Cardiac muscle cell (in vitro differentiated cells and primary cell): ENCODE results near the gene CX3CR1. TPM values are rescaled to one million over a fixed set of nuclear protein-coding genes. Genes with fewer than 3 reads are reported as not detected.
"Not testable (repeated sequence)": the region's sequence is repeated elsewhere in the genome, so short reads cannot be mapped to it uniquely, and the experiment has no call there.

Experiments used
- DNase-seq, 2 donors: peaks; one replicate each; pipeline versions ENCODE4 v3.0.0 to v3.0.0-alpha.2; 2010 to 2017; ENCODE audit warnings: low read depth in 1 of 2, low spot score in 1 of 2
- H3K27ac ChIP-seq: fragments of 200-600 bp; sonication (generic); 2 replicates; pipeline ENCODE4 v1.5.1; 2016
- H3K27me3 ChIP-seq: fragments of 200-600 bp; sonication (generic); 2 replicates; pipeline ENCODE4 v1.6.0; 2016; ENCODE audit warnings: control low read depth
- H3K36me3 ChIP-seq: fragments of 200-600 bp; sonication (generic); 2 replicates; pipeline ENCODE4 v1.5.1; 2016; ENCODE audit warnings: control low read depth
- H3K4me1 ChIP-seq: fragments of 200-600 bp; sonication (generic); 2 replicates; pipeline ENCODE4 v1.8.1; 2017; ENCODE audit warnings: low read depth, mild to moderate bottlenecking, mixed run types
- H3K4me3 ChIP-seq: fragments of 200-600 bp; sonication (generic); 2 replicates; pipeline ENCODE4 v1.5.1; 2016; ENCODE audit warnings: mild to moderate bottlenecking
- H3K9me3 ChIP-seq: fragments of 200-600 bp; sonication (generic); 2 replicates; pipeline ENCODE4 v1.5.1; 2017; ENCODE audit warnings: low read depth, mild to moderate bottlenecking, control low read depth
- CTCF ChIP-seq: IDR thresholded peaks from 2 replicates; pipeline ENCODE4 v1.5.1; 2012; ENCODE audit warnings: low read depth, mild to moderate bottlenecking, low read length
- polyA plus RNA-seq: library from polyadenylated mRNA; unstranded; fragments of >200 nt; fragmentation: Nextera tagmentation; extraction: Ambion mirVana; gene quantifications from 2 replicates; pipeline ENCODE4 v1.2.1, GENCODE V29; 2016
- total RNA-seq: library from RNA; depleted of rRNA; stranded (reverse); fragments of >200 nt; gene quantifications from 2 replicates; pipeline ENCODE4 v1.2.3, GENCODE V29; 2016

CX3CR1 gene
- total and polyA plus RNA-seq, 2 experiments from 2014 or later = 0.48 to 2.6 TPM

DNA sequence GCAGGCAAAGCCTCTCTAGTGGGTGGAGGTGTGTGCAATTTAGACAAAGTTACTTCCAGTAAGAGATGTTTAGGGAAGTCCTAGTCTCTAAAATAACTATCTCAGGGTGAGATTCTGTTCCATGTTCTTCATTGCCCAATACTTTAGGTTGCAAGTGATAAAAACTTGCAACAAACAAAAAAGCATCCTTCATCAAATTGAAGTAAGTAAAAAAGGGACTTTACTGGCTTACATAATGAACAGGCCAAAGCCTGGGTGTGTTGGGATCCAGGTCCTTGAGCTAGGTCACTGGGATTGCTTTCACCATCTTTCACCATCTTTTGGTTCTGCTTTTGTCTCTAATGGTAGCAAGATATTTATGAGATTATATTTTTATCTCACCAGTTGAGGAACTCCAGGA is 38.3 kb downstream of the CX3CR1 start:
- Histone ChIP-seq H3K36me3 (no peaks in the 10 kb centered on the region), H3K27me3 (no peaks in the 10 kb centered on the region), H3K4me1 (peaks cover 4% of the 10 kb centered on the region), H3K27ac (no peak overlapping the region), H3K4me3 (no peak overlapping the region), H3K9me3 (no peaks in the 10 kb centered on the region)
- no peak for DNase-seq
- no peak for TF ChIP-seq CTCF

GRCh38 chr3:39237027-39237426 is 42.8 kb downstream of the CX3CR1 start:
- TF ChIP-seq CTCF = no peak
- H3K4me1 ChIP-seq = peaks cover 37% of the 10 kb centered on the region
- no peaks in the 10 kb centered on the region for H3K9me3 ChIP-seq
- H3K4me3 ChIP-seq = no peak overlapping the region
- no peak for DNase-seq
- H3K36me3 ChIP-seq = no peaks in the 10 kb centered on the region
- H3K27ac ChIP-seq = no peak overlapping the region
- no peaks in the 10 kb centered on the region for H3K27me3 ChIP-seq

DNA sequence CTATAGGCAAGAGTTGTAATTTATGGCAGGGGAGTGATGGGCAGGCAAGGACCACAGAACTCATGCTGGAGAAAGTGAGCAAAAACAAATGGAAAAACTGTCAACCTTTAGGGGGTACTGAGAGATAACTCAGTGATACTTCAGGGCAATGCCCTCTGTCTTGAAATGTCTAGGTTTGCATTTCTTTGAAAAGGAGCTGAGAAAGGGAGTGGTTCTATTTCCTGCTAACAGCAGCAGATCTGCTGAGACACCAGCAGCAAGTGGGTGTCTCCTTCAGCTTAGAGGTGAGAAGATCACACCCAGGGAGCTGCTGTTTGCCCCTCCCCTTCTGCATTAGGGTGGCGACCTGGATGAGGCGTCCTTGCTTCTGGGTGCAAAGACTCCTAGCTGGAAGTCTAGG is 45.2 kb downstream of the CX3CR1 start:
- Histone ChIP-seq H3K27me3 (no peaks in the 10 kb centered on the region), H3K4me1 (peaks cover 44% of the 10 kb centered on the region), H3K9me3 (no peaks in the 10 kb centered on the region), H3K27ac (peak overlapping the region; percentile 35), H3K4me3 (no peak overlapping the region), H3K36me3 (no peaks in the 10 kb centered on the region)
- no peak for DNase-seq
- no peak for TF ChIP-seq CTCF

- DNase-seq = peak in 1 of 2 donors; percentile 69
- Histone ChIP-seq H3K9me3 (no peaks in the 10 kb centered on the region), H3K36me3 (no peaks in the 10 kb centered on the region), H3K27ac (peak overlapping the region; percentile 82), H3K4me1 (peaks cover 49% of the 10 kb centered on the region), H3K4me3 (no peak overlapping the region), H3K27me3 (no peaks in the 10 kb centered on the region)
- TF ChIP-seq CTCF = no peak
Observed at GRCh38 chr3:39232859-39233258, 47.0 kb downstream of the CX3CR1 start.

GRCh38 chr3:39230453-39230852 is 49.4 kb downstream of the CX3CR1 start:
- Histone ChIP-seq H3K36me3 (no peaks in the 10 kb centered on the region), H3K9me3 (no peaks in the 10 kb centered on the region), H3K27ac (no peak overlapping the region), H3K4me3 (no peak overlapping the region), H3K4me1 (peaks cover 49% of the 10 kb centered on the region), H3K27me3 (no peaks in the 10 kb centered on the region)
- no peak for TF ChIP-seq CTCF
- no peak for DNase-seq

DNA sequence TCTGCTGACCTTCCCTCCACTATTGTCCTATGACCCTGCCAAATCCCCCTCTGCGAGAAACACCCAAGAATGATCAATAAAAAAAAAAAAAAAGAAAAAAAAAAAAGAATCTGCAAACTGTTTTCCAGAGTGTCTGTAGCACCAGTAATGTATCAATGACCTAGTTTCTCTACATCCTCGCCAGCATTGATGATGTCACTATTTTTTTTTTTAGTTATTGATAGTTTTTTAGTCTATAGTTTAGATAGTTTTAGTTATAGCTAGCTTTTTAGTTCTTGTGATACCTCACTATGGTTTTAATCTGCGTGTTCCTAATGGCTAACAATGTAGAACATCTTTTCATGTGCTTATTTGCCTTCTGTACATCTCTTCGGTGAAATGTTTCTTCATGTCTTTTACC is 51.3 kb downstream of the CX3CR1 start:
- no peak for DNase-seq
- Histone ChIP-seq H3K9me3 (no peaks in the 10 kb centered on the region), H3K4me1 (peaks cover 38% of the 10 kb centered on the region), H3K27me3 (no peaks in the 10 kb centered on the region), H3K4me3 (no peak overlapping the region), H3K36me3 (no peaks in the 10 kb centered on the region), H3K27ac (no peak overlapping the region)
- no peak for TF ChIP-seq CTCF

DNA sequence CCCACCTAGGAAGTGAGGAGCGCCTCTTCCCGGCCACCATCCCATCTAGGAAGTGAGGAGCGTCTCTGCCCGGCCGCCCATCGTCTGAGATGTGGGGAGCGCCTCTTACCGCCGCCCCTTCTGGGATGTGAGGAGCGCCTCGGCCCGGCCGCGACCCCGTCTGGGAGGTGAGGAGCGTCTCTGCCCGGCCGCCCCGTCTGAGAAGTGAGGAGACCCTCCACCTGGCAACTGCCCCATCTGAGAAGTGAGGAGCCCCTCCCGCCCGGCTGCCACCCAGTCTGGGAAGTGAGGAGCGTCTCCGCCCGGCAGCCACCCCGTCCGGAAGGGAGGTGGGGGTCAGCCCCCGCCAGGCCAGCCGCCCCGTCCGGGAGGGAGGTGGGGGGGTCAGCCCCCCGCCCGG is 52.2 kb downstream of the CX3CR1 start:
- not testable (repeated sequence) for H3K27ac ChIP-seq, H3K9me3 ChIP-seq, DNase-seq, H3K36me3 ChIP-seq, H3K27me3 ChIP-seq, H3K4me3 ChIP-seq
- peaks cover 32% of the 10 kb centered on the region for H3K4me1 ChIP-seq
